ENCODE data around the gene MT2A. TPM values are rescaled to one million over a fixed set of nuclear protein-coding genes. Genes with fewer than 3 reads are reported as not detected.
"Not testable (repeated sequence)": the region's sequence is repeated elsewhere in the genome, so short reads cannot be mapped to it uniquely, and the experiment has no call there.

MT2A gene
- total RNA-seq: 227 and 304 TPM in 2 replicates

- DNase-seq (ENCODE audit: low read depth, low spot score): peak; percentile 93
Measured at GRCh38 chr16:56608043-56608875, at the start of gene MT2A. TSS of gene MT2A (plus strand) at chr16:56608584. CDS start at chr16:56608656, 72 bp downstream.

GRCh38 chr16:56559109-56559508 is 49.3 kb upstream of the MT2A start:
- no peak for DNase-seq (ENCODE audit: low read depth, low spot score)

- DNase-seq (ENCODE audit: low read depth, low spot score): no peak
Measured at GRCh38 chr16:56560447-56560846, 47.9 kb upstream of the MT2A start.

GRCh38 chr16:56561126-56561525 is 47.3 kb upstream of the MT2A start:
- DNase-seq (ENCODE audit: low read depth, low spot score): no peak

GRCh38 chr16:56564793-56565477 is 43.4 kb upstream of the MT2A start, which contains the start of gene MT4:
TSS of gene MT4 (plus strand) at chr16:56565073. CDS start at chr16:56565129, 56 bp downstream.
- no peak for DNase-seq (ENCODE audit: low read depth, low spot score)

GRCh38 chr16:56569971-56570370 is 38.4 kb upstream of the MT2A start:
- DNase-seq (ENCODE audit: low read depth, low spot score): no peak

GRCh38 chr16:56571525-56571924 is 36.9 kb upstream of the MT2A start:
- no peak for DNase-seq (ENCODE audit: low read depth, low spot score)

- DNase-seq (ENCODE audit: low read depth, low spot score): no peak
Measured at GRCh38 chr16:56574625-56575024, 33.8 kb upstream of the MT2A start.

- peak; percentile 13 for DNase-seq (ENCODE audit: low read depth, low spot score)
Measured at GRCh38 chr16:56576585-56577299, 31.6 kb upstream of the MT2A start.

GRCh38 chr16:56577300-56577625 is 31.1 kb upstream of the MT2A start:
- DNase-seq (ENCODE audit: low read depth, low spot score): no peak

- no peak for DNase-seq (ENCODE audit: low read depth, low spot score)
Measured at GRCh38 chr16:56580391-56581048, 27.9 kb upstream of the MT2A start.

- not testable (repeated sequence) for DNase-seq (ENCODE audit: low read depth, low spot score)
Measured at GRCh38 chr16:56582911-56583310, 25.5 kb upstream of the MT2A start.

- DNase-seq (ENCODE audit: low read depth, low spot score): no peak
Measured at GRCh38 chr16:56583351-56584168, 24.8 kb upstream of the MT2A start.

GRCh38 chr16:56584276-56584675 is 24.1 kb upstream of the MT2A start:
- no peak for DNase-seq (ENCODE audit: low read depth, low spot score)

GRCh38 chr16:56588781-56589140 is 19.6 kb upstream of the MT2A start:
- DNase-seq (ENCODE audit: low read depth, low spot score): no peak

GRCh38 chr16:56589141-56590039 is 19.0 kb upstream of the MT2A start, which contains the start of gene MT3:
TSS of gene MT3 (plus strand) at chr16:56589528. CDS start at chr16:56589591, 63 bp downstream.
- DNase-seq (ENCODE audit: low read depth, low spot score): no peak

- no peak for DNase-seq (ENCODE audit: low read depth, low spot score)
Measured at GRCh38 chr16:56591377-56592060, 16.9 kb upstream of the MT2A start.

GRCh38 chr16:56593573-56594291 is 14.7 kb upstream of the MT2A start:
- DNase-seq (ENCODE audit: low read depth, low spot score): no peak

GRCh38 chr16:56594292-56594619 is 14.1 kb upstream of the MT2A start:
- no peak for DNase-seq (ENCODE audit: low read depth, low spot score)
